GM23338 (cell line): ENCODE results near the gene ACD.

ENCODE experiments used
- CREB1 ChIP-seq: fragments of 250-450 bp; sonication (Bioruptor Pico); IDR thresholded peaks from 2 replicates; pipeline ENCODE4 v1.5.0; 2020; ENCODE audit warnings: low read depth, mild to moderate bottlenecking, moderate library complexity
- EZH2 ChIP-seq: fragments of 200-600 bp; sonication (generic); IDR thresholded peaks from one replicate; pipeline ENCODE4 v1.8.0; 2017; ENCODE audit warnings: antibody characterized with exemption, mild to moderate bottlenecking, low read depth; ENCODE audit not compliant: unreplicated experiment
- JUNB ChIP-seq: IDR thresholded peaks from one replicate; pipeline ENCODE4 v1.6.1; 2016; ENCODE audit warnings: antibody characterized with exemption; ENCODE audit not compliant: unreplicated experiment
- NANOG ChIP-seq: IDR thresholded peaks from 2 replicates; pipeline ENCODE4 v1.6.1; 2016; ENCODE audit warnings: antibody characterized with exemption, borderline replicate concordance
- TF ChIP-seq, protein P1 (sequence below), 2 experiments: fragments of 200-600 bp in 1 of 2; sonication (generic) in 1 of 2; conservative IDR thresholded peaks; 2 replicates each; pipeline versions ENCODE4 v1.5.1 to v1.6.1; 2016 to 2017; ENCODE audit warnings: antibody characterized with exemption in 2 of 2, low read depth in 2 of 2, mild to moderate bottlenecking in 2 of 2, moderate library complexity in 1 of 2

DNA sequence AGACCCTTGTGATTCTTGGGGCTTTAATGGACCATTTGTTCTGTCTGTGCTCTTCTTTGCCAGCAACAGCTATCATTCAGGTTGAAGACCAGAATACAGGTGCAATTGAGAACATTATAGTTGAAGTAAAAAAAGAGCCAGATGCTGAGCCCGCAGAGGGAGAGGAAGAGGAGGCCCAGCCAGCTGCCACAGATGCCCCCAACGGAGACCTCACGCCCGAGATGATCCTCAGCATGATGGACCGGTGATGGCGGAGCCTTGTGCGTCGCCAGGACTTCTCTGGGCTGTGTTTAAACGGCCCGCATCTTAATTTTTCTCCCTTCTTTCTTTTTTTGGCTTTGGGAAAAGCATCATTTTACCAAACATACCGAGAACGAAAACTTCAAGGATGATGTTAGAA, 22.4 kb downstream of the ACD start:
- TF ChIP-seq, protein P1, sequence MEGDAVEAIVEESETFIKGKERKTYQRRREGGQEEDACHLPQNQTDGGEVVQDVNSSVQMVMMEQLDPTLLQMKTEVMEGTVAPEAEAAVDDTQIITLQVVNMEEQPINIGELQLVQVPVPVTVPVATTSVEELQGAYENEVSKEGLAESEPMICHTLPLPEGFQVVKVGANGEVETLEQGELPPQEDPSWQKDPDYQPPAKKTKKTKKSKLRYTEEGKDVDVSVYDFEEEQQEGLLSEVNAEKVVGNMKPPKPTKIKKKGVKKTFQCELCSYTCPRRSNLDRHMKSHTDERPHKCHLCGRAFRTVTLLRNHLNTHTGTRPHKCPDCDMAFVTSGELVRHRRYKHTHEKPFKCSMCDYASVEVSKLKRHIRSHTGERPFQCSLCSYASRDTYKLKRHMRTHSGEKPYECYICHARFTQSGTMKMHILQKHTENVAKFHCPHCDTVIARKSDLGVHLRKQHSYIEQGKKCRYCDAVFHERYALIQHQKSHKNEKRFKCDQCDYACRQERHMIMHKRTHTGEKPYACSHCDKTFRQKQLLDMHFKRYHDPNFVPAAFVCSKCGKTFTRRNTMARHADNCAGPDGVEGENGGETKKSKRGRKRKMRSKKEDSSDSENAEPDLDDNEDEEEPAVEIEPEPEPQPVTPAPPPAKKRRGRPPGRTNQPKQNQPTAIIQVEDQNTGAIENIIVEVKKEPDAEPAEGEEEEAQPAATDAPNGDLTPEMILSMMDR (conservative IDR thresholded peaks at IDR 0.05; ENCODE audit: low read depth in 2 of 2), result no peak
- TF ChIP-seq JUNB (no peak), NANOG (no peak), CREB1 (no peak), EZH2 (no peak)
